HG03175 (cell line): ENCODE results near the gene DOCK9.

ENCODE experiments used
- ATAC-seq: cut with Tn5 transposase; IDR thresholded peaks from one replicate; pipeline ENCODE4 v1.9.1; 2021; ENCODE audit warnings: mild to moderate bottlenecking, moderate library complexity; ENCODE audit not compliant: unreplicated experiment

The DOCK9 gene

GRCh38 chr13:98998831-98999638 lies 21.2 kb upstream of the DOCK9 start:
- no peak for ATAC-seq

DNA sequence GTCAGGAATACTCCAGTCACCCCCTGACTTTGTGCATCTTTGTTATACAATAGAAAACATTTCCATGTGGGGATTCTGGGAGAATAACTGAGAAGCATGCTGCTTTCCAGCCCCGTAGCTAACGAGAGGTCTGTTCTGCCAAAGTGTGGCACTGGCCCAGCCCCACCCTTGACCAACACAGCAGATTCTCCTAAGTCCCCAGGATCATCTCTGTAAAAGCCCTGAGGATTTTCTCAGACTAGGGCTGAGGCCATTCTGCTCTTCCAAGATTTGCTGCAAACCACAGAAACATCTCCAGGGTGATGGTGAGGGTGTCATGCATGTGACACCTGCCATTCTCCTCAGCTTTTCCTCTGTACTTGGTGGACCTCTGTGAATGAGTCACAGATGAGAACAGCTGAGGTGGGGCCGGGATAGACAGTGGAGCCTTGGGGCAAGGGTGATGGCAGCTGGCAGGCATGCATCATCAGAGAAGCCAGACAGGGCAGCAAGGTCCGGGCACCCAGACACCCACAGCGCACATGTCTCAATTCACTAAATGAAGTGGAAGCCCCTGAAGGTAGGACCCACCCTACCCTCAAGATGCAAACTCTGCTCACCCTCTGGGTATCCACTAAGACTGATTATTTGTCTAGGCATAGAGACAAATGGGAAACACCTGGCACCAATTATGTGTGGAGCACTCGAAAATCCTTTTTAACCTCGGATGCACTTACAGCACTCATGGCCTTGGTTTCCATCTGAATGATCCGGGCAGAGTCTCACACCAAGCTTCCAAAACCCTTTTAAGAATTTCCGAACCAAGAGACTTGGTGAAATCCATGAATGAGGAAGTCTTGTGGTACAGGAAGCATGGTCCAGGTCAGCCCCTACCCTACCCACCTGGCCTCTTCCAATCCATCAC lies 20.1 kb upstream of the DOCK9 start:
- ATAC-seq, result no peak

- ATAC-seq, result no peak
These were observed 19.3 kb upstream of the DOCK9 start for GRCh38 chr13:98997011-98997730.

DNA sequence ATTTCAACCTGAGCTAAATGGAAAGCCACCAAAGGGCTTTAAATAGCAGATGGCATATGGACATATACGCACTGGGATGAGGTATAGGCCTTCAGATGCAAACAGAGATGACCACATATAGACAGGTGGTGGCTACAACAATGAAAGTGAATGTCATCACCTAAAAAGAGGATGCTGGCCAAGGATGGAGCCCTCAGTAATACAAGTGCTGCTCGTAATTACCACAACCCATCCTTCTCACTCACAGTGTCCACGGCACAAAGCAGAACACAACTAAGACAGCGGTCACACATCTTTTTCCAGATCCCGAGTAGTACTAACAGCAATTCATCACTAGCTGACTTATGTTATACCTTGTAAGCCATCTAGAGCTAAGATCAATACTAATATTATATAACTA lies 18.2 kb upstream of the DOCK9 start:
- no peak for ATAC-seq

DNA sequence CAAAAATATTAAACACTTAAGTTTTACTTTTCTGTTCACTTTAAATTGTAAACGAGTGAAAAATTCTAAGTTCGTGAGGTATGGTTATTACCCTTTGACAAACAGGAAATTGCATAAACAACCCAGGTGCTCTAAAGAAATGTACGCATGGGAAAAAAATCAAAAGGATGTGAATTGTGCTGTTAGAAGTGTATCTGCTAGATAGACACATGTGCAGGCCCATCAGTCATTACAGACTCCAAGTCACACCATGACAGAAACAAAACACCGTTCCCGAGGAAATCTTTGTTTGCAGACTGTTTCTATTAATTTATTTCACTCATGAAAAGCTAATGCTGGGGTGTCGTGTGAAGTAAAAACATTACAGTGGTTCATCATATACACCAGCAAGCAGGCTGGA lies 17.0 kb upstream of the DOCK9 start:
- ATAC-seq, result no peak

GRCh38 chr13:98994080-98994479 lies 16.2 kb upstream of the DOCK9 start:
- no peak for ATAC-seq

DNA sequence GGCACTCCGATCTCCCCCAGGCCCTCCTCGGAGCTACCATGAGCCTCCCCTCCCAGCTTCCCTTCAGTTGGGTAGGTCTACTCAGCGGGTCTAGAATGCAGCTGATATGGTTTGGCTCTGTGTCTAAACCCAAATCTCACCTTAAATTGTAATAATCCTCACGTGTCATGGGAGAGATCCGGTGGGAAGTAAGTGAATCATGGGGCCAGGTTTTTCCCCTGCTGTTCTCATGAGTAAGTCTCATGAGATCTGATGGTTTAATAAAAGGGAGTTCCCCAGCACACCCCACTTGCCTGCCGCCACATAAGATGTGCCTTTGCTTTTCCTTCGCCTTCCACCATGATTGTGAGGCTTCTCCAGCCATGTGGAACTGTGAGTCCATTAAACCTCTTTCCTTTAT lies 14.5 kb upstream of the DOCK9 start:
- no peak for ATAC-seq

- ATAC-seq, result no peak
These were observed 12.8 kb upstream of the DOCK9 start for GRCh38 chr13:98990701-98991100.

DNA sequence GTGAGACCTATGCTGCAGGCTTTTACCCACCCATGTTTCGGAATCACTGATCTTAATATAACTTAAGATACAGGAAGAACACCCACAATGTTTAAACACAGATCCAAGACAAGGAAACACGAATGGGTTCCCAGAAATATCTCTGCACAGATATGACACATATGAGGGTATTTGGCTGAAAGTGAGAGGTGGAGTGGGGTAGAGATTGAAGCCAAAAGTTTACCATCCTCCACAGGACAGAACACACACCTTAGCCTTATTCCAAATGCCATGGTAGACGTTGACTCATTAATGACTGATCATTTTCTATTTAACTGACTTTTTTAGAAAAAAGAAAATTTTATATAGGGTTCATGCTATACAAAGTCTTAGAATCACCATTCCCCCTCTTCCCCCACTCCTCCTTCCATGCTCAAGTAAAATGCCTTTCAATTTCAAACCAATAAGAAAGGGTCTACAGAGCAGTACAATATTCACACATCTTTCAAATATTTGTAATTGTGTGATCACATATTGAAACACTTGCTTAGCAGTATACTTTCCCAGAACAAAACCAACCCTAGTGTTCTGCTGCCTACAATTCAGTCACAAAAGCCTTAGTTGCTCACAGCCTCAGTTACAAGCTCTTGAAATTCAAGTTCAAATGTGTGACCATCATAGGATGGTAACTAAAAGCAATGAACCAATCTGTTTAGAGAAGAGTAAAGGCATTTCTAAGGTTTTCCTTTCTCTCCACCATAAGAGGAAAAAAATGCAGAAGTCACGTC lies 11.8 kb upstream of the DOCK9 start:
- no peak for ATAC-seq

- no peak for ATAC-seq
These were observed 10.9 kb upstream of the DOCK9 start for GRCh38 chr13:98988780-98989179.

- ATAC-seq, result no peak
These were observed 10.4 kb upstream of the DOCK9 start for GRCh38 chr13:98988277-98988676.

- no peak for ATAC-seq
These were observed 9.4 kb upstream of the DOCK9 start for GRCh38 chr13:98987275-98987674.

DNA sequence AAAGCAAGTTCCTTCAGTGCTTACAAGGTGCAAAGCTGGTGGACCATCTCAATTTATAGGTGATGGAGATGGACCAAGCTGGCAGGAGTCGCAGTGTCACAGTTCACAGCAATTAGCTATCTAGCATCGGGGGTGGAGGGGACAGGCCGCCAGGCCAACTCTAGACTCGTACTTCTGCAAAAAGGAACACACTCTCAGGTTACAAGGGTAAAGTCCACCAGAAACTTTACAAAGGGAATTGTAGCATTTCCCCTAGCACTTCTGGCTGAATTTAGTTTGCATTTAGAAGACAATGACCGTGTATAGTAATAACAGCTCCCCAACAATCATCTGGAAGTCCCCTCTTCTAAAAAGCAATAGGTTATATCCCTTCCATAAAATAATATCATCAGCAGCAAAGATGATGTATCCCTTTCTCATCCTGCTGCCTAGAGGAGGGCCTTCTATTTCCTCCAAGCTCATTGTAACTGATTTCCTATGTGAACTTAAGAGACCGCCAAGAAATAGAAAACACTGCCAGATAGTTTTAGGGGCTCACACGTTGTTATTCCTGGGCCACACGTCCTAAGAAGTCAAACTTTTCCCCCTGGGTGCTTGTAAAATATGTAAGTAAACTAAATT lies 8.5 kb upstream of the DOCK9 start:
- ATAC-seq, result no peak

DNA sequence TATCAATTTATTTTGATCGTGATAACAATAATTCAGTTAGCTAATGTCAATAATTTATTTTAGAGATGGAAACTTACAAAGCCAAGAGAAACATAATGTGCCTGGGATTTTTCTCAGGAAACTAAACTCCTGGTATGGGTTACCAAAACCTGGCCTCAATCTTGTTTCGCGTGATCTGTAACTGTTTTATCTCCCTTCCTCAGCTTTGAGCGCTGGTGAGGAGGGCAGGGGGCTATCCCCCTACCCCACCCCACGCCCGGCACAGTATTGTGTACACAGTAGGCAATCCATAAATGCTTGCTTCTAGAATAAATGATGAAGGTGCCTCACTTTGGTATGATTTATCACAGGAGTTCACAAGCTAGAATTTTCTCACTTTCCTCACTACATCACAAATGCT lies 7.7 kb upstream of the DOCK9 start:
- ATAC-seq, result no peak

DNA sequence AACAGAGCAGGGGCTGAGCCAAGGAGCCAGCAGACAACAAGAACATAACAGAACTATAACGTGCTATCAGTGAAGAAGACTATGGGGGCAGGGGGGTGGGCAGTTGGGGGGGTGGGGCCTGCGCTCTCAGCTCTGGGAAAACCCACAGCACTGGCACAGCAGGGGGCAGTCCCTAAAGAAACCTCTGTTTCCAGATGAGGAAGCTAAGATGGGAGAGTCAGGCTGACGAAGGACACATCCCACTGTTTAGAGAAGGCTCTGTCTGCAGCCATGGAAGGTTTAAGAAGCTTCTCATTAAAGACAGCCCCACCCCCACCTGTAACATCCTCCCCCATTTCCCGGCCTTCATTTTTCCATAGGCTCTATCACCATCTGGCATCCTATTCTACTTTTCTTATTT lies 7.1 kb upstream of the DOCK9 start:
- no peak for ATAC-seq

GRCh38 chr13:98984118-98984517 lies 6.3 kb upstream of the DOCK9 start:
- ATAC-seq, result no peak

- no peak for ATAC-seq
These were observed 5.3 kb upstream of the DOCK9 start for GRCh38 chr13:98983182-98983581.

- no peak for ATAC-seq
These were observed 3.7 kb upstream of the DOCK9 start for GRCh38 chr13:98981369-98982080.

DNA sequence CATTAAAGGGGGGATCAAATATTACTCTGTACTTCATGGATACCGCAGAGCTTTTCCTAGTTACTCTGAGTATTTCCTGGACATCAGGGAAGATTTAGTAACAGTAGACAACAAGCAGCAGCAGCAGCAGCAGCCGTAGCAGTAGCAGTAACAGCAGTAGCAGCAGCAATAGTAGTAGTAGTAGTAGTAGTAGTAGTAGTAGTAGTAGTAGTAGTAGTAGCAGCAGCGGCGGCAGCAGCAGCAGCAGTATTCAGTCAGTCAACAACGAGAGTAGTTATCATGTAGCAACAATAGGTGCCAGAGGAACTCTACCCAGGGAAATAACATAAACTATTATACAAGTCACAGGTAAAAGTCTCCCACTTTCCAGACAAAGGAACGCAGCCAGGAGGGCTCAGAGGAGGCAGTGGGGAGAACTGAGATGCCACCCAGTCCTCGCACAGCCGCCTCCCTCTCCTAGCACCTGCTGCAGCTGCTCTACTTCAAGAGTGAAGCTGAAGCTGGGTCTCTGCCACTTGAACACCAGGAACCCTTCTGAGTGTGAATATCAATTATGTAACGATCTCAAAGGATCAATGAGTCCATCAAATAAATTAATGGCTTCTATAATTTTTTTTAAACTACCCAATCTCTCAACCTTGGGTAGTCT lies 1.3 kb upstream of the DOCK9 start:
- ATAC-seq, result no peak
